ENCODE measurements around the gene CSTB.
"Not testable (repeated sequence)": the region's sequence is repeated elsewhere in the genome, so short reads cannot be mapped to it uniquely, and the experiment has no call there.

CSTB gene, protein sequence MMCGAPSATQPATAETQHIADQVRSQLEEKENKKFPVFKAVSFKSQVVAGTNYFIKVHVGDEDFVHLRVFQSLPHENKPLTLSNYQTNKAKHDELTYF

DNA sequence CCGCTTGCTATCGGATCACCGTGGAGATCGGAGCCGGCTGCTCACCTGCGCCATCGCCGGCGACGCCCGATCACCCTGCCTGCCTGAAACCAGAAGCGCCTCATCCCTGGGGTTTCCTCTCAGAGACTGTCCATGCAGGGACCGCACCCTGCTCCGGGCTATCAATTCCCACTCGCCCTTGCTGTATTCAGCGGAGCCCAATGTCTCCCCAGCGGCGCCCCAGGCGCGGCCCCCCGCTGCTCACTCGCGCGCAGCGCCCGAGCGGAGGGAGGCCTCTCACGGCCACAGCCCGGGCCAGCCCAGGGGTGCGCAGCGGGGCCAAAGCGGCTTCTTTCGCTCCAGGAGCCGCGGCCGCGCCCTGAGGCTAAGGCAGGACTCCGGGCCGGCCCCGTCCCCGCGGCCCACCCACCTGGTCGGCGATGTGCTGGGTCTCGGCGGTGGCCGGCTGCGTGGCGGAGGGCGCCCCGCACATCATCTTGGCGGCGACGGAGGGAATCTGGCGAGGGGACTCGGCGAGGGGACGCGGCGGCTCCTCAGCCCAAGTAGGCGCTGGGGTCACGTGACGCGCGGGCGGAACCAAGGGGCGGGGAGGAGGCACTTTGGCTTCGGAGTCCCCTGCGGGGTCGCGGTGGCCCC is at the start of gene CSTB:
Gene CSTB (minus strand): TSS at position 514 of the 636 bp plus-strand sequence. CDS start 39 bp downstream, at position 475.
- DNase-seq (ENCODE audit: low read depth in 2 of 2, low spot score in 1 of 2) = peak; percentile 71 to 81

DNA sequence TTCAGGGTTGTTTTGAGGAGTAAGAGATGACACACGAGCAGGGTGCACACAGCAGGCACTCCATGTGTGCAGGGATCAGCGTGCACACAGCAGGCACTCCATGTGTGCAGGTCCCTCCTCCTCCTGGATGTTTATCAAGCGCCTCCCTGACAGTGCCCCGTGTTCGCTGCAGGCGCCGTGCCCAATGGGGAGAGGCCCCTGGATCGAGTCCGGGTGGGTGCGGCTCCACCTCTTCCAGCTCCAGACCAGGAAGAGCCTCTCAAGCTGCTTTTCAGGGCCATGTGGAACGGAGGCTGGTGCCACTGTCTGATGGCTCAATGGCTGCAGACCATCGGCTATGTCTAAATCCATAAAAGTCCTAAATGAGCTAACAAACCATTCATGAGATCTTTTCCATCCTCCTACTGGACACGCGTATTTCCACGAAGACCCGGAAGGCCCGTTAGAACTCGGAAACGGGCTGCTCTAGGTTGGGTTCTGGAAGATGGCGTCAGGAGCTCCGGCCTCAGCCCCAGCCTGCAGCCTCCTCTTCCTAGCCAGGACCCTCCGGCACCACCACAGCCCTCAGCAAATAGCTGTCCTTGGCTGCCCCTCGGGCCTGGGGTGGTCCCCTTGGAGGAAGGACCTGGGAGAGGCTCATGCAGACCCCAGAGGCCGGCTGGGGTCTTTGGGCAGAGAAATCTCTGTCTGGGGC is 49.3 kb upstream of the CSTB start:
- no peak for DNase-seq (ENCODE audit: low read depth in 2 of 2, low spot score in 1 of 2)

DNA sequence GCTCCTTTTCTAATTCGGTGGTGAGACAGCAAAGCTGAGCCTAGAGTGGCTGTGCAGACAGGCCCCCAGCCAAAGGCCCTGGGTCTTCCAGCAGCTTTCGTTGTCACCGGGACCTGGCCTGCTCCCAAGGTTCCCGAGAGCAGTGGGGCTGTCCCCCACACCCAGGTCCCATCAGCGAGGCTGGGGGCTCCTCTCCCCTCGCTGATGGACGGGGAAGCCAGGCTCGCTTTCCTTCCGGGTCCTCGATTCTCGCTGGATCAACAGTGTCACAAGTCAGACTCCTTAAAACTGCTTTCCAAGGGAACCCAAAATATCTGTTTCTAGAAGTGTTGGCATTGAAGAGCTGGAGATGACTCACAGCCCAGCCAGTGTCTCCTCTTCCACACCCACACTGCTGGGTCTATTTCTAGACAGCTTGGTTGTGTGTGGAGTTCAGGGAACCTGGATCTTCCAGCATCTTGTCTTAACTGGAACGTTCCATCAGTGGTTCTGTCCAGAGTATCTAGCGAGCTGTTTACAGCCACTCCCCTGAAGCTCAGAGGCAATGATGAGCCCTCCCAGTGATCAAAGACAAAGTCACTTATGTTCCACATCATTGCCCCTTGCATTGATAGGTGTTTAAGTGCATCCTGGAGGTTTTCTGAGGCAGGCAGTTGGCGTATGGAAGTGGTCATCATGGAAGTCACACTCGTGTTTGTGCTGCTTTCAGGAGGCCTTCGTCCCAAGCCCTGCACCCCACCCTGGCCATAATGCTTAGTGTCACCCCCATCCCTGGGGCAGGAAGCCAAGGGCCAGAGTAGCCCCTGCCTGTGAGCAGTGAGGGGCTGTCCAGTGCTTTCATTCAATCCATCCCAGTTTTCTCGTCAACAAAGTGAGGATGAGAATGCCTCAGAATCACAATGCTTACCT is 48.5 kb upstream of the CSTB start:
- DNase-seq (ENCODE audit: low read depth in 2 of 2, low spot score in 1 of 2) = no peak

DNA sequence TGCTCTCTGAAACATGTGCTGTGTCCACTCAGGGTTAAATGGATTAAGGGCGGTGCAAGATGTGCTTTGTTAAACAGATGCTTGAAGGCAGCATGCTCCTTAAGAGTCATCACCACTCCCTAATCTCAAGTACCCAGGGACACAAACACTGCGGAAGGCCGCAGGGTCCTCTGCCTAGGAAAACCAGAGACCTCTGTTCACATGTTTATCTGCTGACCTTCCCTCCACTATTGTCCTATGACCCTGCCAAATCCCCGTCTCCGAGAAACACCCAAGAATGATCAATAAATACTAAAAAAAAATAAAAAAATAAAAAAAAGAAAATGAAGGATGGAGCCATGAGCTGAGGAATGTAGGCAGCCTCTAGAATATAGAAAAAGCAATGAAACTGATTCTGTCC is 46.6 kb upstream of the CSTB start:
- DNase-seq (ENCODE audit: low read depth in 2 of 2, low spot score in 1 of 2) = not testable (repeated sequence)

DNA sequence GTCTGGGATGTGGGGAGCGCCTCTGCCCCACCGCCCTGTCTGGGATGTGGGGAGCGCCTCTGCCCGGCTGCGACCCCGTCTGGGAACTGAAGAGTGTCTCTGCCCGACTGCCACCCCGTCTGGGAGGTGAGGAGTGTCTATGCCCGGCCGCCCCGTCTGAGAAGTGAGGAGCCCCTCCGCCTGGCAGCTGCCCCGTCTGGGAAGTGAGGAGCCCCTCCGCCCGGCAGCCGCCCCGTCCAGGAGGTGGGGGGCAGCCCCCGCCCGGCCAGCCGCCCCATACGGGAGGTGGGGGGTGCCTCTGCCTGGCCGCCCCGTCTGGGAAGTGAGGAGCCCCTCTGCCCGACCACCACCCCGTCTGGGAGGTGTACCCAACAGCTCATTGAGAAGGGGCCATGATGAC is 46.1 kb upstream of the CSTB start:
- not testable (repeated sequence) for DNase-seq (ENCODE audit: low read depth in 2 of 2, low spot score in 1 of 2)

DNA sequence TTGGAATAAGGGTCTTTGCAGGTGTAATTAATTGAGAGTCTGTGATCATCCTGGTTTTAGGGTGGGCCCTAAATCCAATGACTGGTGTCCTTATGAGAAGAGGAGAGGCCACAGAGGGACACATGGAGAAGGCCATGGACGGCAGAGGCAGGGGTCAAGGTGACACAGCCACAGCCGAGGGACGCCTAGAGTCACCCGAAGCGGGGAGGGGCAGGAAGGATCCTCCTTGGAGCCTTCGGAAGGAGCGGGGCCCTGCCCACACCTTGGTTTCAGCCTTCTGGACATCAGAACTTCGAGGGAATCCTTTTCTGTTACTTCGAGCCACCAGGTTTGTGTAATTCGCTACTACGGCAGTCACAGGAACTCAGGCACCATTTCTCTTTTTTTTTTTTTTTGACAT is 44.4 kb upstream of the CSTB start:
- DNase-seq (ENCODE audit: low read depth in 2 of 2, low spot score in 1 of 2) = no peak

DNA sequence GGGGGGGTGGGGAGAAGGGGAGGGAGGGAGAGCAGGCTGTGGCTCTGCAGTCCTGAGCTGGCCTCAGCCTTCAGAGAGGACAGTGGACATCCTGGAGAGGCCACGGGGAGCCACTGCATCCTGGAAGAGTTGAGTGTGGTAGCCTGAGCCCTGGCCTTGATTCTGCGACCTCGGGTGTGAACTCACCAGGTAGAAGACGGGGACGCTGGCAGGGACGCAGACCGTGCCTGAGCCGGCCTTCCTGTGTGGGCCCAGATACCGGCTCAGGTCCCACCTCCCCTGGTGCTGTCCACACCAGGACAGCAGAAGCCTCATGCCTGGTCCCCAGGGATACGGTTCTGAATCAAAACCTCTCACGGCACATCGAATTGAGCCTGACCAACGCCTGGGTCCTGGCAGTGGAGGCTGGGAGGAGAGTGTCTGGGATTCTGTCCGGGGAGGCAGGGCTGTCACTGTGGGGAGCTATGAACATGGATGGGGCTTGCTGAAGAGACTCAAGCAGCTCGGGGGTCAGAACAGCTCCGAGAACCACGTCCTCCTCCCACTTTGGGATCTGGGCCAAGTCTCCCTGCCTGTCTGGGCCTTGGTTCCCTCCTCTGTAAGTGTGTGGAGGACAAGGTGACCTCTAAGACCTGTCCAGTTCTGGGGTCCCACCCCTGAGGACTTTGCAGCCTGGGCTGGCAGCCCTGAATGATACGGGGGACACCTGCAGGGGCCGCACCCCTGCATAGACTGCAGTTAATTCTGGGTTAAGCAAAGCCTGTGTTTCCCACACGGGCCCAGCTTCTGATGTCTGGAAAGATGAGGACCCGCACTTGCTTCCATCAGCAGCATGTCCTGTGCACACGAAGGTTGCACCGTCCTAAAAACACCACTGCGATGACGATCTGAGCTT is 43.6 kb upstream of the CSTB start:
- DNase-seq (ENCODE audit: low read depth in 2 of 2, low spot score in 1 of 2) = no peak

DNA sequence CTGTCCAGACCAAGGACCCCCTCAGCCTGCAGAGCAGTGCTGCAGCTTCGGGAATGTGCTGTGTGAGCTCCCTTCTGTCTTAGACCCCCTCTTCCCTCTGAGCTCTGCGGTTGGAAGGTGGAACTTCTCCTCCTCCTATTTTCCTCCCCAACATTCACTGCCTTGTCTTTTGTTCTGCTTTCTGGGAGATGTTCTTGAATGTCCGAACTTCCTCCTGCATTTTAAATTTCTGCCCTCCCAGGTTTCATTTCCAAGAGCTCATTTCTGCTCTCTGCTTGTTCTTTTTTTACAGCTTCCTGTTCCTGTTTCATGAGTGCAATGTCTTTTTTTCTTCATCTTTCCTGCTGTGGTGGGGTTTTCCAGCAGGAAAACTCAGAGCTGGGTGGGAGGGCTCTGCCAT is 42.6 kb upstream of the CSTB start:
- DNase-seq (ENCODE audit: low read depth in 2 of 2, low spot score in 1 of 2) = no peak

DNA sequence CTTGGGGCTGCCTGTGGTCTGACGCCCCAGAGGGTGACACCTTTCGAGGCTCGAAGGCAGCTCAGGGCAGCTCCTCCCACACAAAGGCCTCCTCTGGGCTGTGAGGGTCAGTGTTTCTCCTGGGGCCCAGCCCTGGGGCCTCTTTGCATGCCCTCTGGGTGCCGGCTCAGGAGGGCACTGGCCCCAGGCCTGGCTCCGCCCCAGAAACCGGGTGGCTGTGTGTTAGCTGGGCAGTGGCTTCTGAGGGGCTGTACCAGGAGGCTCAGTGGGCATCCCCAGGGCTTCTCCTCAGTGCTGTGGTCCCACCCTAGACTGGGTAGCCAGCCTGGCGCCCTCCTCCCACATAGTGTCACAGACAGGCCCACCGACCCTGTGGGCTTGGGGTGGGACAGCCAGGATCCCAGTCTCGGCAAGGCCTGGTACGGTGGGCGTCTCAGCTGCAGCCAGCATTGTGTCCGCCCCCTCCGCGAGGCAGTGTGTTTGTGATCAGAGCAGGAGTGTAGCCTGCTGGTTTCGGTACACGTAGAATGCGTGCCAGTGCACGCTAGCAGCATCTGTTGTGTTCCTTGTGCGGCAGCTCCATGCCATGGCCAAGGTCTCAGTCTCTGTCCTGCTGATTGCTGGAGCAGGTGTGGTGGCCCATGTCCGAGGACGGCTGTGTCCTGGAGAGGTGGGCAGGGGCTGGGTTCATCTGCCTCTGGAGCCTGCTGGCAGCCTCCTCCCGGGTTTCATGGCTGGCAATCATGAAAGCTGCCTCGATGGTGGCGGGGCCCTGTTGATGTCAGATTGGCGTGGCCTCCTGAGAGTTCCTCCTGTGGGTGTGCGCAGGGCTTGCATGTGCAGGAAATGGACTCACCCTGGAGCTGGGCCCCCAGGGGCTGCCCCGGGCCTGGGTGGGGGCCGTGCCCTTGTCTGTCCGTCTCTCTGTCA is 41.3 kb upstream of the CSTB start:
- DNase-seq (ENCODE audit: low read depth in 2 of 2, low spot score in 1 of 2) = no peak

DNA sequence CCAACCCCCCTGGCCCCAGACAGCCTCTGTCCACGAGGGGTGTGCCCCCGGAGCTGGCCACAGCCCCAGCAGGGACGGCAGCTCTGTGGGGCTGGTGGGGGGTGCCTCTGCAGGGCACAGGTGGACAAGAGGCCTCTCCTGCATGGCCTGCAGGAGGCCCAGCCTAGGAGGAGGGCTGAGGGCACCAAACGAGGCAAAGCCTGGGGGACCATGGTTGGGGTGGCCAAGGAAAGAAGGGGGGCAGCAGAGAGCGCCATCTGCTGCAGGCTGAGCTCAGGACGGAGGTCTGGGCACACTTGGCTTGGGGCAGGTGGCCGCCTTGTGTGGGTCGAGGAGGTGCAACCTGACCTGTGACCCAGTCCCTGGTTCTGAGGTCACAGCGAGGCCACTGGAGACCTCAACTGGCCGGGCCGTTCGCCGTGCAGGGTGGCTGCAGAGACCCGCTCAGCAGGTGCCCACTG is 40.5 kb upstream of the CSTB start:
- no peak for DNase-seq (ENCODE audit: low read depth in 2 of 2, low spot score in 1 of 2)

DNA sequence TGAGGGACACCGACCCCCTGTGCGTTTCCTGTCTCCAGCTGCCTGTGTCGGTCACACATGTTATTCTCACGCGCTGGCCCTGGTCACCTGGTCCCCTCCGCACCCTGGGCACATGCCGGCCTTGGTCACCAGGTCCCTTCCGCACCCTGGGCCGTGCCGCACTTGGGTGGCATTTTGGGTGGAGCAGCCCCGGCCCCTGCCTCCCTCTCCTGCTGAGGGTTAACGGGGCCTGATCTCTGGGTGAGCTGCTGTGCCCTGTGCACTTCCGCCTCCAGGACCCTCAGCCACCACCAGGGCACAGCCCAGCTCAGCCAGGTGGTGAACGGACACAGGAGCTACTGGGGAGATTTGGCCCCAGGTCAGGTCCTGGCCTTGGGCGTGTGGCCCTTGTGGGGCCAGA is 39.9 kb upstream of the CSTB start:
- no peak for DNase-seq (ENCODE audit: low read depth in 2 of 2, low spot score in 1 of 2)

DNA sequence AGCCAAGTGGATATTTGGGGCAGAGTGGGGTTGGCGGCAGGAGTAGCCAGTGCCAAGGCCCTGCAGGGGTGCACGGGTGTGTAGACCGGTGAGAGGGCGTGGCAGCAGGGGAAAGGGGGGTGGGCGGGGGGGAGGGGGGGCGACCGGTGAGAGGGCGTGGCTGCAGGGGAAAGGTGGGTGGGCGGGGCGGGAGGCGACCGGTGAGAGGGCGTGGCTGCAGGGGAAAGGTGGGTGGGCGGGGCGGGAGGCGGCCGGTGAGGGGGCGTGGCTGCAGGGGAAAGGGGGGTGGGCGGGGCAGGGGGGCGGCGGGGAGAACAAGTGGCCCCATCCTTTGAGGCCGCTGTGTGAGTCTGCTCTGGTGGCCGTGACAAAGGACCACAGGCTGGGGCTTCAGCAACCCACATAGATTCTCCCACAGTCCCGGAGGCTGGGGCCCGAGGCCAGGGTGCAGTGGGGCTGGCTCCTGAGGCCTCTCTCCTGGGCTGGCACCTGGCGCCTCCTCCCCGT is 39.1 kb upstream of the CSTB start:
- DNase-seq (ENCODE audit: low read depth in 2 of 2, low spot score in 1 of 2) = no peak

DNA sequence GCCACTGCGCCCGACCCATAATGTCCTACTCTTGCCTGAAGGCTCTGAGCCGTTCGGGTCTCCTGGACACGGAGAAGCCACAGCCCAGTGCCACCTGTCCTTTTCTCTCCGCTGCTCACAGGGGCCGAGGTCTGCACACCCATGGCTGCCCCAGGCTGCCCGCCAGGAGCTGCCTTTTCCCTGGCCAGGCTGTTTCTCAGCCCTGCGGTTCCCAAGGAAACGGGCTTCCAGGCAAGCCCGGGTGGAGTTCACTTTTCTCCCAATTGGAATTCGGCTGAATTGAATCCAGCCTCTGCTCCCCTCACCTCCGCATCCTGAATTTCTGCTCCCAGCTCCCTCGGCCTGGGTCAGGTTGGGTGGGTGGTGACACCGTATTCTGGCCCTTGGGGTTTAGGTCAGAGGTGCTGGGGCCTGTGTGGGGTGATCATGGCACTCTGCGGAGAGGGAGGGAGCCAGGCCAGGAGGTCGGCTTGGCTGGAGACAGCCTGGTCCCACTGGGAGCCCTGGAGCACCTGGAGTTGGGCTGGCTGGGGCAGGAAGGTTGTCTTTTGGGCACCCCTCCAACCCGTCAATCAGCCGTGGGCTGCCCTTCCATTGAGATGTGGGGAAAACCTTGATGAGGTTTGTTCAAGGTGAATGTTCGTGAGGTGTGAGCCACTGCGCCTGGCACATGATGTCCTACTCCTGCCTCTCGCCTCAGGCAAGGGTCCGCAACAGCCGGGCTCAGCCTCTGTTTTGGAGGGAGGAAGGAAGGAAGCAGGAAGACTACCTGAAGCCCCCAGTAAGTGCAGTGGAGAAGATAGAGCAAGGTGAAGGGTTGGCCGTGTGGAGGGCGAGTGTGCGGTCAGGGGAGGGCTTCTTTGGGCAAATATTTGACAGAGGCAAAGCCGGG is 38.4 kb upstream of the CSTB start:
- DNase-seq (ENCODE audit: low read depth in 2 of 2, low spot score in 1 of 2) = no peak

DNA sequence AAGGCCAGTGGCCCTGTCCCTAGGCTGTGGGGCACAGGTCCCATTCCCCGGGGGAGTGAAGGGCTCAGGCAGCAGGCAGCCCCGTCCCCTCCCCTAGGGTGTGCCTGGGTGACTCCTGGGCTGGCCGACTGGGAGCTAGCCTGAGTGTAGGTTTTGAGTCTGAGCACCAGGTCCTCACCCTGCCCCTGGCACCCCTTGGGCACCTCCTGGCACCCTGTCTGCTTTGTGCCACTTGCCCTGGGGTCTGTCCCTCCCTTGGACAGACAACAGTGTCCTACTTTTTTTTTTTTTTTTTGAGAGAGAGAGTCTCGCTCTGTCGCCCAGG is 37.5 kb upstream of the CSTB start:
- no peak for DNase-seq (ENCODE audit: low read depth in 2 of 2, low spot score in 1 of 2)

DNA sequence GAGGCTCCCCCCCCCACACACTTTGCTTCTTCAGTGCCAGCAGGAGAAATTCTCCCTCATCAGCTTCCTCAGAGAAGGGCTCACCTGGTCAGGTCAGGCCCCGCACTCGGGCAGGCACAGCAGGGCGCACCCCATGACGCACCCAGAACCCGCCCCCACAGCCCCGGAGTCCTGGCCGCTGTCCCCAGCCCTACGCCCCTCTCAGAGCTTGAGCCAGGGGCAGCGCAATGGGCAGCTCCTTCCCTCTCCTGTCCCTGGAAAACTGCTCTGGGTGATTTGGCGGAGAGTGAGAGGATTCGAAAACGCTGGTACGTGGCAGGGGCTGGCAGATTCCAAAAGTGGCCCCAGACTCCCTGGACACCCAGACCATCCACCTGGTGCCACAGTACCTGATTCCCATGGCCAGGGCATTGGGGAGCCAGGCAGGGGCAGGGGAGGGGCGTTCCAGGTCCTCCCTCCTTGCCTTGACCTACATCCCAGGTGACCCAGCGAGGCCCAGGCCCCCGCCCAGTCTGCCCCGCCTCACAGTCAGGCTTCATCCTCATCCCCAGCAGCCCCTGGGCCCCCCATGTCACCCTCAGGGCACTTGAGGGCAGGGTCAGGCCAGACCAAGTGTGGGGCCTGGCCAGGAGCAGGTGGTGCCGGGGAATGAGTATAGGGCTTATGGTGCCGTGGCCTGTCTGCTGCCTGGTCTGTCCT is 37.0 kb upstream of the CSTB start:
- no peak for DNase-seq (ENCODE audit: low read depth in 2 of 2, low spot score in 1 of 2)

DNA sequence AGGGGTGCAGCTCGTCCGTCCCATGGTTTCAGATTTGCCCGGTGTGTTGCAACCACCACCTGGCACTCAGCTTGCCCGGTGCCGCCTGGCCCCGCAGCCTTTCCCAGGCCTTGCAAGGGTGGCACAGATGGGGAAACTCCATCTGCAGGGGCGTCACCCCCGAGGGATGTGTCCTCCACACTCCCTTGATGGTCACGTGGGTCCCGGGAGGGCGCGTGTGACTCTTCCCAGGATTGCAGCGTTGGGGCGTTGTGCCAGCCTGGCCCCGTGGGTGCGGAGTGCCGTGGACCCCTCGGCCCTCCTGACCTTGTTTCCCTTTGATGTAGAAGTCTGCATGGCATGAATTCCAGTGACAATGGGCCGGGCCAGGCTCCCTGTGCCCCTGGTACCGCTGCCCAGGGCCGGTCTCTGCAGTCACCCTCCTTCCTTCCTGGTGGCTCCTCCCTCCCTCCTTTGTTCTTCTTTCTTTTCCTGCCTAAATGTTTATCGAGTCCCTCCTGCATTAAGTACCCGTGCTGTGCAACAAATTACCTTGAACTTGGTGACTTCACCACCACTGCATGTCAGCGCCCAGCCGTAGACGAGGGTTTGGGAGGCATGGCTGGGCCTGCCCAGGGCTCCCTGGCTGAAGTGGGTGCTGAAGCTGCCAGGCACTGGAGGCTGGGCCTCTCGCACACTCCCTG is 36.2 kb upstream of the CSTB start:
- no peak for DNase-seq (ENCODE audit: low read depth in 2 of 2, low spot score in 1 of 2)
